ENCODE measurements around the gene CTDSPL. TPM values are rescaled to one million over a fixed set of nuclear protein-coding genes. Genes with fewer than 3 reads are reported as not detected.

CTDSPL gene
- total and polyA plus RNA-seq, 2 of the 8 experiments (the other 6 are each of a cell fraction or from before 2014, with no cell fraction given), result 20.3 to 42.2 TPM

GRCh38 chr3:37993067-37993455 is 131.4 kb downstream of the CTDSPL start:
- H4K91ac ChIP-seq (replicated peaks; ENCODE audit: insufficient read length, low read length), result no peak overlapping the region
- H3K4me3 ChIP-seq (ENCODE audit: extremely low read depth in 1 of 4, insufficient read depth in 2 of 4, low read depth in 3 of 4, low read length in 4 of 4), result no peak overlapping the region
- no peak for TF ChIP-seq GTF2F1 (IDR thresholded peaks at IDR 0.05; ENCODE audit: borderline replicate concordance, low read depth, low read length)
- peaks cover 7% of the 10 kb centered on the region for H3K23me2 ChIP-seq (ENCODE audit: low read depth, low read length)
- H3K27ac ChIP-seq (ENCODE audit: low read depth, low read length), result no peak overlapping the region
- no peak overlapping the region for H2BK15ac ChIP-seq (ENCODE audit: low read length)
- H3K14ac ChIP-seq (ENCODE audit: insufficient read length), result no peak overlapping the region
- no peaks in the 10 kb centered on the region for H4K20me1 ChIP-seq (replicated peaks in 1 of 2; ENCODE audit: control insufficient read depth in 1 of 2, insufficient read depth in 2 of 2, low read length in 2 of 2)
- no peaks in the 10 kb centered on the region for H3K9me3 ChIP-seq (ENCODE audit: insufficient read depth in 2 of 2, low read depth in 1 of 2, low read length in 1 of 2)
- no peak overlapping the region for H4K5ac ChIP-seq (ENCODE audit: insufficient read length, low read depth, low read length)
- H3K4me1 ChIP-seq (replicated peaks in 1 of 4; ENCODE audit: control insufficient read depth in 3 of 4, insufficient read depth in 4 of 4, low read length in 3 of 4), result peaks cover 0 to 14% (median 7%) of the 10 kb centered on the region in 4 experiments; a peak in 6 of 7 replicates
- no peak overlapping the region for H2AFZ ChIP-seq (ENCODE audit: low read length)
- H3K27me3 ChIP-seq (replicated peaks in 1 of 4; ENCODE audit: control insufficient read depth in 3 of 4, extremely low read depth in 1 of 4, insufficient read depth in 3 of 4, low read length in 3 of 4), result peaks cover 0 to 11% (median 3%) of the 10 kb centered on the region in 4 experiments; a peak in 4 of 7 replicates
- H3K4ac ChIP-seq (replicated peaks; ENCODE audit: insufficient read length, low read depth, low read length), result no peak overlapping the region
- no peak overlapping the region for H3K56ac ChIP-seq (replicated peaks; ENCODE audit: insufficient read length, low read depth, low read length)
- H3K18ac ChIP-seq (ENCODE audit: extremely low read depth, low read length), result no peak overlapping the region
- H4K8ac ChIP-seq (ENCODE audit: extremely low read depth, insufficient read depth, low read length), result no peak overlapping the region
- no peak overlapping the region for H2AK5ac ChIP-seq (ENCODE audit: low read depth, low read length)
- H3K9ac ChIP-seq (replicated peaks in 1 of 4; ENCODE audit: extremely low read depth in 1 of 4, low read depth in 3 of 4, low read length in 3 of 4), result no peak overlapping the region
- CTCF ChIA-PET (ENCODE audit: partially characterized antibody), result interaction anchor here (1.0 to 2.1 kb wide), 6 partner anchors 10 to 83 kb away, joined by 3 to 10 read pairs (median 4); no protein-coding TSS in a partner anchor
- FAIRE-seq, result no peak
- no peak overlapping the region for H3K23ac ChIP-seq (ENCODE audit: insufficient read length)
- no peak overlapping the region for H2BK12ac ChIP-seq (ENCODE audit: low read depth, low read length)
- no peaks in the 10 kb centered on the region for H3K79me2 ChIP-seq (ENCODE audit: control insufficient read depth in 1 of 2, insufficient read depth in 2 of 2, low read length in 2 of 2)
- WGBS, 2 experiments (ENCODE audit: extremely low coverage in 1 of 2, insufficient coverage in 1 of 2, insufficient read length in 1 of 2, insufficient replicate concordance in 2 of 2, low coverage in 1 of 2, low lambda C conversion rate in 2 of 2, missing lambda C conversion rate in 1 of 2), result 78% methylated on average over 8 of the region's 8 CpGs; no CpG with 5 or more reads in 1 of the 2 experiments
- H2BK120ac ChIP-seq (replicated peaks; ENCODE audit: low read depth, low read length), result no peak overlapping the region
- H2BK20ac ChIP-seq (ENCODE audit: low read length), result no peak overlapping the region
- POLR2A ChIA-PET (ENCODE audit: partially characterized antibody), result no interaction called here
- no peaks in the 10 kb centered on the region for H3K36me3 ChIP-seq (ENCODE audit: control insufficient read depth in 2 of 4, insufficient read depth in 4 of 4, low read length in 3 of 4)
- H2BK5ac ChIP-seq (ENCODE audit: low read depth, low read length), result no peak overlapping the region
- H3K79me1 ChIP-seq (ENCODE audit: low read depth, low read length), result no peaks in the 10 kb centered on the region
- DNase-seq (ENCODE audit: low read depth in 1 of 2, low spot score in 2 of 2), result no peak
- no peak overlapping the region; a peak in 1 of 4 replicates for H3K4me2 ChIP-seq (ENCODE audit: insufficient read depth in 1 of 2, low read depth in 2 of 2, low read length in 2 of 2)
